Measurements from ENCODE around the gene BMERB1. TPM values are rescaled to one million over a fixed set of nuclear protein-coding genes. Genes with fewer than 3 reads are reported as not detected.
"Not testable (repeated sequence)": the region's sequence is repeated elsewhere in the genome, so short reads cannot be mapped to it uniquely, and the experiment has no call there.

Gene BMERB1
- total and polyA plus RNA-seq, 9 of the 15 experiments (the other 6 are each of a cell fraction or from before 2014, with no cell fraction given) = 0.29 to 2.9 (median 0.94) TPM

- POLR2A ChIA-PET = interaction anchor here (0.5 kb wide), 1 partner anchor 223 kb away, joined by 3 read pairs; no protein-coding TSS in a partner anchor
- H4K20me1 ChIP-seq (replicated peaks; ENCODE audit: control insufficient read depth, insufficient read depth, low read length); H3K4me3 ChIP-seq; CTCF ChIA-PET (ENCODE audit: low intra/inter-chr PET ratio); H3K9me1 ChIP-seq (ENCODE audit: control insufficient read depth, insufficient read depth, low read length); H3K4me2 ChIP-seq (ENCODE audit: insufficient read depth, low read length); intact Hi-C loops (cut with micrococcal nuclease); H3K27ac ChIP-seq (ENCODE audit: extremely low read depth, low read depth, low read length); H3K9ac ChIP-seq (ENCODE audit: insufficient read depth in 1 of 2, low read depth in 2 of 2, low read length in 2 of 2); DNase-seq (ENCODE audit: extremely low read depth in 1 of 4, low spot score in 3 of 4); ATAC-seq; H2AFZ ChIP-seq (ENCODE audit: low read depth, low read length); H3K36me3 ChIP-seq (ENCODE audit: control insufficient read depth, insufficient read depth, low read length); FAIRE-seq; H3K79me2 ChIP-seq (ENCODE audit: control insufficient read depth, insufficient read depth, low read length); H3K9me3 ChIP-seq (replicated peaks; ENCODE audit: control insufficient read depth, insufficient read depth, low read depth, low read length); in situ Hi-C loops (cut with MboI); BruUV-seq (replicated peaks); TF ChIP-seq JUND (tag; IDR thresholded peaks at IDR 0.05; ENCODE audit: borderline replicate concordance, low read depth, low read length); ATF3 (CRISPR knock-in tag; conservative IDR thresholded peaks at IDR 0.05): not testable (repeated sequence)
- TF ChIP-seq KDM1A (IDR thresholded peaks at IDR 0.05) (peak; percentile 70 to 76; a peak in 3 of 4 replicates), EGR1 (conservative IDR thresholded peaks at IDR 0.05) (peak; percentile 66), JUND (IDR thresholded peaks at IDR 0.05; ENCODE audit: borderline replicate concordance, low read depth, low read length) (0 out of 2 replicates have a peak, but pooled peaks have one; percentile 13), ATF3 (IDR thresholded peaks at IDR 0.05) (peak; percentile 29; the same call in 1 of the 2 replicates)
- Histone ChIP-seq H3K4me1 (replicated peaks in 1 of 2; ENCODE audit: control insufficient read depth in 2 of 2, insufficient read depth in 2 of 2, low read length in 2 of 2) (peaks cover 0 to 13% of the 10 kb centered on the region in 2 experiments; a peak in 3 of 5 replicates), H3K27me3 (ENCODE audit: control insufficient read depth in 2 of 2, insufficient read depth in 2 of 2, low read length in 2 of 2) (peaks cover 8 to 23% of the 10 kb centered on the region in 2 experiments; a peak in 3 of 5 replicates)
- WGBS (ENCODE audit: insufficient coverage, low coverage, missing lambda C conversion rate) = 59% methylated on average over 11 of the region's 11 CpGs
Observed at GRCh38 chr16:15430884-15431283, 3.5 kb upstream of the BMERB1 start.

Data from K562 (cell line).